BE2C (cell line): ENCODE data around the gene ATPAF2. TPM values are rescaled to one million over a fixed set of nuclear protein-coding genes. Genes with fewer than 3 reads are reported as not detected.
A peak's percentile ranks its signal among the peaks of the same experiment; 100 is the strongest.

Source experiments
- DNase-seq: peaks from one replicate; pipeline ENCODE4 v3.0.0-alpha.2; 2020
- H3K27me3 ChIP-seq: fragments of 250-450 bp; sonication (Bioruptor Pico); 2 replicates; pipeline ENCODE4 v1.5.1; 2020; ENCODE audit warnings: mild to moderate bottlenecking
- H3K36me3 ChIP-seq: fragments of 250-450 bp; sonication (Bioruptor Pico); 2 replicates; pipeline ENCODE4 v1.5.1; 2020; ENCODE audit warnings: mild to moderate bottlenecking
- H3K4me1 ChIP-seq: fragments of 250-450 bp; sonication (Bioruptor Pico); 2 replicates; pipeline ENCODE4 v1.5.1; 2020
- H3K4me3 ChIP-seq: 2 replicates; pipeline ENCODE4 v1.5.1; 2011; ENCODE audit warnings: low read depth, low read length
- H3K9me3 ChIP-seq: fragments of 250-450 bp; sonication (Bioruptor Pico); 2 replicates; pipeline ENCODE4 v1.5.1; 2020
- polyA plus RNA-seq: library from polyadenylated mRNA; unstranded; fragments of >200 nt; gene quantifications from one replicate; pipeline ENCODE4 v1.2.1, GENCODE V29; 2012; ENCODE audit warnings: low read depth, missing spikeins; ENCODE audit not compliant: insufficient read length, insufficient read depth
- TF ChIP-seq, protein P1 (sequence below): IDR thresholded peaks from 2 replicates; pipeline ENCODE4 v1.5.1; 2012; ENCODE audit warnings: mild to moderate bottlenecking, low read depth, low read length

The ATPAF2 gene
- 19.6 TPM for polyA plus RNA-seq

DNA sequence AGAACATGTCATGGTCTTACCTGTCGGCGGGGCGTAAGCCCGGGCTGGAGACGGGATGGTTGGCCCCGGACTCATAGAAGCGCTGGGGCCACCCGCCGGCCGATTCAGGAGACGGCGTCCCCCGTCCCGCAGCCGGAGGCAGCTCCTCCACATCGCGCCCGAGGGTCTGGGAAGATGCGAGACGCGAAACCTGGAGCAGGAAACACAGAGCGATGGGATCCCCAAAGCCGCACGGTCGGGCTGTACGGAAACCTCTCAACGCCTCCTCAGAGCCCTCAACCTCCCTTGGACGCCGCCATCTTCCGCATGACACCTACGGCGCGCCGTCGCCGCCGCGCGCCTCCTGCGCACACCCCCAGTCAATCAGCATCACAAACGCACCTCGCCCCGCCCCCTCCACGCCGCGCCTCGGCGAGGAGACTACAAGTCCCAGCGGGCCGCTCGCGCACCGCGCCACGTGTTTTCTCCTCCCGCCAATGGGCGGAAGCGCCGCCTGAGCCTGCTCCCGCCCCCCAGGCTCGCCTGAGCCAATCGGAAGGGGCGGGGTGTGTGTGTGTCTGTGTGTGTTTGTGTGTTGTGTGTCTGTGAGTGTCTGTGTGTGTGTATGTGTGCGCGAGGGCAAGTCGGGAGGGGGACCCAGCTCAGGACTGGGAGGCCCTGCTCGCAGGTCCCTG lies at the start of gene ATPAF2, which contains the start of gene GID4:
ATPAF2 (minus strand) TSS at position 308 of the 674 bp plus-strand sequence; CDS start at position 153, 155 bp downstream.
GID4 (plus strand) TSS at position 548 of the 674 bp plus-strand sequence; CDS start at position 605, 57 bp downstream.
- Histone ChIP-seq H3K27me3 (no peaks in the 10 kb centered on the region), H3K36me3 (no peaks in the 10 kb centered on the region), H3K4me1 (no peaks in the 10 kb centered on the region), H3K4me3 (peak within 1 kb of the TSS; percentile 81), H3K9me3 (no peaks in the 10 kb centered on the region)
- peak; percentile 98 for DNase-seq
- TF ChIP-seq, protein P1, sequence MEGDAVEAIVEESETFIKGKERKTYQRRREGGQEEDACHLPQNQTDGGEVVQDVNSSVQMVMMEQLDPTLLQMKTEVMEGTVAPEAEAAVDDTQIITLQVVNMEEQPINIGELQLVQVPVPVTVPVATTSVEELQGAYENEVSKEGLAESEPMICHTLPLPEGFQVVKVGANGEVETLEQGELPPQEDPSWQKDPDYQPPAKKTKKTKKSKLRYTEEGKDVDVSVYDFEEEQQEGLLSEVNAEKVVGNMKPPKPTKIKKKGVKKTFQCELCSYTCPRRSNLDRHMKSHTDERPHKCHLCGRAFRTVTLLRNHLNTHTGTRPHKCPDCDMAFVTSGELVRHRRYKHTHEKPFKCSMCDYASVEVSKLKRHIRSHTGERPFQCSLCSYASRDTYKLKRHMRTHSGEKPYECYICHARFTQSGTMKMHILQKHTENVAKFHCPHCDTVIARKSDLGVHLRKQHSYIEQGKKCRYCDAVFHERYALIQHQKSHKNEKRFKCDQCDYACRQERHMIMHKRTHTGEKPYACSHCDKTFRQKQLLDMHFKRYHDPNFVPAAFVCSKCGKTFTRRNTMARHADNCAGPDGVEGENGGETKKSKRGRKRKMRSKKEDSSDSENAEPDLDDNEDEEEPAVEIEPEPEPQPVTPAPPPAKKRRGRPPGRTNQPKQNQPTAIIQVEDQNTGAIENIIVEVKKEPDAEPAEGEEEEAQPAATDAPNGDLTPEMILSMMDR, result no peak

DNA sequence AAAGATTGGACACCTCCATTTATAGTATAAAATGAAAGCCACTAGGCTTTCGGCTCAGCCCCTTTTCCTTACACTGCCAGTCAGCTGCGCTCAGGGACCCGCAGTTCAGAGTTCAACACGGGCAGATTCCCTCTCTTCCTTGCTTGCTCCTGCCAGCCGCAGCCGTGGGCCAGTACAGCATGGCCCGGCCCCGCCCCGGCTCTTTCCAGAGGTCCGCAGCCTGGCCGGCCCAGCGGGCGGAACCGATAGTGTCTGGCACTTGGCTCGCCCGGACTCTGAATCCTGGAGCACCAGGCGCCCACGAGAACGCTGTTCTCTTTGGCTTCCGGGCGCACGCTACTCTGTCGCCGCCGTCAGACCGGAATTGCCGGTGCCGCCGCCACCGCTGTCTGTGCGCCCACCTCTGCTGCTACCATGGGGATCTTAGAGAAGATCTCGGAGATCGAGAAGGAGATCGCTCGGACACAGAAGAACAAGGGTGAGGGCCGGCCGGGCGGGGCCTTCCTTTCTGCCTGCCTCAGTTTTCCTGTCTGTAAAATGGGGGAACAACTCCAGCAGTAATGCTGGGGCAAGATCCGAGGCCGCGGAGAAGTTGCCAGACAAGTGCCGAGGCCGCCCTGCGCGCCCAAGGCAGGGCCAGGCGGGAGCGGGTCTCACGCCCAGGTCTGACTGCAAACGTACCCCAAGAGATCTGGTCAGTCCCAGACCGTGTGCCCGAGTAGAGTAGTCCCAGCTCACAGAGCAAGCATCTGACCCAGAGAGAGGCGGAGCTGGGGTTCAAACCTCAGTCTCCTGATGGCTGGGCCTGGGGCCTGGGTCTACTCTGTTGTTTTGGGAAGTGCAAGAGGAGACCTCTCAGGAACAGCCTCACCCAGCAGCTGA lies 48.9 kb upstream of the ATPAF2 start, which contains the start of gene DRG2:
DRG2 (plus strand) TSS at position 339 of the 882 bp plus-strand sequence; CDS start at position 415, 76 bp downstream.
- peak; percentile 83 for DNase-seq

DNA sequence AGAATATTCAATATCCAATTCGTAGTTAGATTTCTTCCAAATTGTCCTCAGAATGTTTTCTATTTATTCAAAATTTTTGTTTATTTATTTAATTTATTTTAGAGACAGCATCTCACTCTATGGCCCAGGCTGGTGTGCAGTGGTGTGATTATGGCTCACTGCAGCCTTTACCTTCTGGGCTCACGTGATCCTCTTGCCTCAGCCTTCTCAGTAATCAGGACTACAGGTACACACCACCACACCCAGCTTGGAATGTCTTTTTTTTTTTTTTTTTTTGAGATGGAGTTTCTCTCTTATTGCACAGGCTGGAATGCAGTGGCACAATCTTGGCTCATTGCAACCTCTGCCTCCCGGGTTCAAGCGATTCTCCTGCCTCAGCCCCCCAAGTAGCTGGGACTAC lies 45.3 kb upstream of the ATPAF2 start:
- Histone ChIP-seq H3K4me1 (no peaks in the 10 kb centered on the region), H3K27me3 (no peaks in the 10 kb centered on the region), H3K36me3 (no peaks in the 10 kb centered on the region), H3K9me3 (no peaks in the 10 kb centered on the region), H3K4me3 (no peak overlapping the region)
- DNase-seq, result no peak
- TF ChIP-seq, protein P1, result no peak

More for the DNA sequence above, 48.9 kb upstream of the ATPAF2 start, which contains the start of gene DRG2:
- H3K27me3 ChIP-seq, result no peaks in the 10 kb centered on the region
- TF ChIP-seq, protein P1, result no peak
- no peaks in the 10 kb centered on the region for H3K36me3 ChIP-seq
- H3K4me3 ChIP-seq, result peak within 1 kb of the TSS; percentile 70
- H3K4me1 ChIP-seq, result no peaks in the 10 kb centered on the region
- no peaks in the 10 kb centered on the region for H3K9me3 ChIP-seq

DNA sequence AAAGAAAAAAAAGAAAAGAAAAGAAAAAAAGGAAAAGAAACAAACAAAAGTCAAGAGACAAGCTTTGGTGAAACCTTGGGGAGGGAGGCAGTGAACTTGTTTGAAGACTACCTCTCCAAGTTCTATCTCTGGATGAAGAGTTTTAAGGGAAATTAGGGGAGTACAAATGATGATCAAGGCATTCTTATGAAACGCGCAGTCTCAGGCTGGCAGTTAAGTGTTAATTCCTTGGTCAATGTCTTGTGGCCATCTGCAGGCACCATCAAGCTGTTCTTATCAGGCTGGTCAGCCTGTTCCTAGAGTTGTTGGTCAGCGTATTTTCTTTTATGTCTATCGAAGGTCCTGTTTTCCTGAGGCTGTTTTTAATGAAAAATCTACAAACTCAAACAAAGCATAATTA lies 40.6 kb upstream of the ATPAF2 start:
- no peak for DNase-seq
- TF ChIP-seq, protein P1, result no peak
- no peak overlapping the region for H3K4me3 ChIP-seq
- no peaks in the 10 kb centered on the region for H3K36me3 ChIP-seq
- no peaks in the 10 kb centered on the region for H3K4me1 ChIP-seq
- no peaks in the 10 kb centered on the region for H3K27me3 ChIP-seq
- H3K9me3 ChIP-seq, result no peaks in the 10 kb centered on the region

DNA sequence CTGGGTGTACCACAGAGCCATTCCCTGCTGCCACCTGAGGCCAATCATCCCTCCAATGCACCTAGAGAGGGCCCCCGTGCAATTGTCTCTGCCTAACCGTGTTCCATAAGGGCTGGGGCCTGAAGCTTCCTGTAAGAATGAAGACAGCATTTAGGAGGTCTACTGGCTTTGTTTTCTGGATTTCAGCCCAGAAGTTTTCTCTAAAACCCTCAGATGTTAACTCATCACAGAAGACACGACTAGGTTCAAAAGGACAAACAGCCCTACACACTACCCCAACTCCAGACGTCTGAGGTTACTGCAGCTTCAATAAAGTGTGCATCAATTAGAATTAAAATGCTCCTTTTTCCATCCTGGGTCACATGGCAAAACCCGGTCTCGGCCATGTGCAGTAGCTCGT lies 38.0 kb upstream of the ATPAF2 start:
- TF ChIP-seq, protein P1, result no peak

More for the DNA sequence above, 38.0 kb upstream of the ATPAF2 start:
- DNase-seq, result no peak
- Histone ChIP-seq H3K36me3 (no peaks in the 10 kb centered on the region), H3K4me3 (no peak overlapping the region), H3K4me1 (no peaks in the 10 kb centered on the region), H3K9me3 (no peaks in the 10 kb centered on the region), H3K27me3 (no peaks in the 10 kb centered on the region)
